GM12878 (cell line): ENCODE measurements around the gene OTOP3. TPM values are rescaled to one million over a fixed set of nuclear protein-coding genes. Genes with fewer than 3 reads are reported as not detected.

Experiments used
- CHD2 ChIP-seq: IDR thresholded peaks from 2 replicates; pipeline ENCODE4 v1.6.1; 2011; ENCODE audit warnings: low read depth, low read length, improper control_type of control experiment, borderline replicate concordance
- IRF4 ChIP-seq: IDR thresholded peaks from 2 replicates; pipeline ENCODE4 v1.6.1; 2011; ENCODE audit warnings: low read depth, low read length
- MXI1 ChIP-seq: fragments of 150-350 bp; IDR thresholded peaks from 2 replicates; pipeline ENCODE4 v1.6.1; 2011; ENCODE audit warnings: low read depth, mild to moderate bottlenecking, inconsistent platforms, low read length, improper control_type of control experiment
- MYC ChIP-seq: IDR thresholded peaks from 2 replicates; pipeline ENCODE4 v1.6.1; 2011; ENCODE audit warnings: mild to moderate bottlenecking, low read length, moderate library complexity, inconsistent platforms; ENCODE audit not compliant: insufficient read depth, insufficient replicate concordance, insufficient read length, severe bottlenecking
- SMC3 ChIP-seq: IDR thresholded peaks from 2 replicates; pipeline ENCODE4 v1.6.1; 2011; ENCODE audit warnings: low read length, improper control_type of control experiment, borderline replicate concordance
- polyA plus RNA-seq, 11 experiments: library from polyadenylated mRNA; depleted of rRNA in 4 of 11; unstranded in 6 of 11; stranded (reverse) in 5 of 11; fragments of >200 nt; fragmentation: Nextera tagmentation in 4 of 11; fragmentation: Illumina TruSeq in 1 of 11; extraction: Ambion mirVana in 4 of 11; extraction: Trizol in 1 of 11; gene quantifications; 1 replicate in 1 of 11; 2 replicates in 10 of 11; pipeline versions ENCODE4 v1.2.1 to v1.2.3, GENCODE V29; 2011 to 2016; ENCODE audit warnings: inconsistent platforms in 2 of 11, missing spikeins in 2 of 11, low read depth in 1 of 11
- total RNA-seq, 4 experiments: library from RNA; depleted of rRNA in 3 of 4; stranded (reverse); fragments of >200 nt in 3 of 4; fragmentation: Illumina TruSeq in 1 of 4; extraction: Trizol in 1 of 4; gene quantifications; 2 replicates each; pipeline versions ENCODE4 v1.2.1 to v1.2.3, GENCODE V29; 2013 to 2021
- TF ChIP-seq, protein P1 (sequence below): fragments of 450-650 bp; IDR thresholded peaks from 2 replicates; pipeline ENCODE4 v1.6.1; 2016; ENCODE audit warnings: mild to moderate bottlenecking, moderate library complexity, borderline replicate concordance
- TF ChIP-seq, protein P2 (sequence below): IDR thresholded peaks from 2 replicates; pipeline ENCODE4 v1.6.1; 2012; ENCODE audit warnings: low read depth, low read length, improper control_type of control experiment
- TF ChIP-seq, protein P3 (sequence below), 3 experiments: IDR thresholded peaks in 2 of 3; conservative IDR thresholded peaks in 1 of 3; 2 replicates each; pipeline ENCODE4 v1.5.1; 2011; ENCODE audit warnings: low read depth in 3 of 3, low read length in 3 of 3, mild to moderate bottlenecking in 3 of 3, control low read depth in 2 of 3, moderate library complexity in 2 of 3, inconsistent platforms in 1 of 3, mixed read lengths in 1 of 3; ENCODE audit not compliant: control insufficient read depth in 2 of 3, insufficient read depth in 1 of 3; ENCODE audit errors: extremely low read depth in 1 of 3
- TF ChIP-seq, protein P4 (sequence below): IDR thresholded peaks from 2 replicates; pipeline ENCODE4 v1.6.1; 2011; ENCODE audit warnings: borderline replicate concordance, low read depth, mild to moderate bottlenecking, moderate library complexity, low read length; ENCODE audit not compliant: insufficient read depth, poor library complexity, severe bottlenecking

The OTOP3 gene
- total and polyA plus RNA-seq, 10 of the 15 experiments (the other 5 are each of a cell fraction or from before 2014, with no cell fraction given) = 0.03 to 0.06 TPM; not detected in 8

DNA sequence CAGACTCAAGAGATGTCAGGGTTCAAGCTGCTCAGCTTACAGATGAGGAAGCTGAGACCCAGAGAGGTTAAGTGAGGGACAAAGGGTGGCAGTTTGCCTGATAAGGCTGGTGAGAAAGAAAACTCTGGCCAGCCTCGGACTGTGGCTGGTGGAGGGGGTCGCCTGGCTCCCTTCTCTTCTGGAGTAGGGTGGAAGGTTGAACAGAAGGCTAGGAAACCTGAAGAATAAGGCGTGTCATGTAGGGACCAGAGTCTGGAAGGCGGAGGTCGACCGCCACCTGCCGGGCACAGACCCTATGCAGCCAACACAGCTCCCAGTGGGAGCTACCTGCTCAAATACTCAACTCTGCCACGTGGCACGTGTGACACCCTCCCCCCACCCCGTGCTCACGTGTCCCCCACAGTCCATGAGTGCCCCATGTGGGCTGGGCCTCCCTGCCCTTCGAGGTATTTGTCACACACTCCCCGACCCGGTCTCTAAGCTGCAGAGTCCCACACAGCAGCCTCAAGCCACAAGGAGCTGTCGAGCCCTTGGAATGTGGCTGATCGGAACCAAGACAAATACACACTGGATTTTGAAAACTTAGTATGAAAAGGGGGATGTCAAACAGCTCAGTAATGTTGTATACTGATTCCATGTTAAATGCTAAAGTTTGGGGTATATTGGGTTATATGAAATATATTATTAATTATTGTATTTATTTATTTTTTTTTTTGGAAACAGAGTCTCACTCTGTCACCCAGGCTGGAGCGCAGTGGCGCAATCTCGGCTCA, 25.1 kb downstream of the OTOP3 start (continued):
- TF ChIP-seq, protein P1, sequence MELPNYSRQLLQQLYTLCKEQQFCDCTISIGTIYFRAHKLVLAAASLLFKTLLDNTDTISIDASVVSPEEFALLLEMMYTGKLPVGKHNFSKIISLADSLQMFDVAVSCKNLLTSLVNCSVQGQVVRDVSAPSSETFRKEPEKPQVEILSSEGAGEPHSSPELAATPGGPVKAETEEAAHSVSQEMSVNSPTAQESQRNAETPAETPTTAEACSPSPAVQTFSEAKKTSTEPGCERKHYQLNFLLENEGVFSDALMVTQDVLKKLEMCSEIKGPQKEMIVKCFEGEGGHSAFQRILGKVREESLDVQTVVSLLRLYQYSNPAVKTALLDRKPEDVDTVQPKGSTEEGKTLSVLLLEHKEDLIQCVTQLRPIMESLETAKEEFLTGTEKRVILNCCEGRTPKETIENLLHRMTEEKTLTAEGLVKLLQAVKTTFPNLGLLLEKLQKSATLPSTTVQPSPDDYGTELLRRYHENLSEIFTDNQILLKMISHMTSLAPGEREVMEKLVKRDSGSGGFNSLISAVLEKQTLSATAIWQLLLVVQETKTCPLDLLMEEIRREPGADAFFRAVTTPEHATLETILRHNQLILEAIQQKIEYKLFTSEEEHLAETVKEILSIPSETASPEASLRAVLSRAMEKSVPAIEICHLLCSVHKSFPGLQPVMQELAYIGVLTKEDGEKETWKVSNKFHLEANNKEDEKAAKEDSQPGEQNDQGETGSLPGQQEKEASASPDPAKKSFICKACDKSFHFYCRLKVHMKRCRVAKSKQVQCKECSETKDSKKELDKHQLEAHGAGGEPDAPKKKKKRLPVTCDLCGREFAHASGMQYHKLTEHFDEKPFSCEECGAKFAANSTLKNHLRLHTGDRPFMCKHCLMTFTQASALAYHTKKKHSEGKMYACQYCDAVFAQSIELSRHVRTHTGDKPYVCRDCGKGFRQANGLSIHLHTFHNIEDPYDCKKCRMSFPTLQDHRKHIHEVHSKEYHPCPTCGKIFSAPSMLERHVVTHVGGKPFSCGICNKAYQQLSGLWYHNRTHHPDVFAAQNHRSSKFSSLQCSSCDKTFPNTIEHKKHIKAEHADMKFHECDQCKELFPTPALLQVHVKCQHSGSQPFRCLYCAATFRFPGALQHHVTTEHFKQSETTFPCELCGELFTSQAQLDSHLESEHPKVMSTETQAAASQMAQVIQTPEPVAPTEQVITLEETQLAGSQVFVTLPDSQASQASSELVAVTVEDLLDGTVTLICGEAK = no peak
- TF ChIP-seq IRF4 (0 out of 2 replicates have a peak, but pooled peaks have one; percentile 50), MXI1 (peak; percentile 68), CHD2 (0 out of 2 replicates have a peak, but pooled peaks have one; percentile 37), SMC3 (peak; percentile 66), MYC (peak; percentile 72)
- TF ChIP-seq, protein P2, sequence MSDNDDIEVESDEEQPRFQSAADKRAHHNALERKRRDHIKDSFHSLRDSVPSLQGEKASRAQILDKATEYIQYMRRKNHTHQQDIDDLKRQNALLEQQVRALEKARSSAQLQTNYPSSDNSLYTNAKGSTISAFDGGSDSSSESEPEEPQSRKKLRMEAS = peak; percentile 84
- TF ChIP-seq, protein P3, sequence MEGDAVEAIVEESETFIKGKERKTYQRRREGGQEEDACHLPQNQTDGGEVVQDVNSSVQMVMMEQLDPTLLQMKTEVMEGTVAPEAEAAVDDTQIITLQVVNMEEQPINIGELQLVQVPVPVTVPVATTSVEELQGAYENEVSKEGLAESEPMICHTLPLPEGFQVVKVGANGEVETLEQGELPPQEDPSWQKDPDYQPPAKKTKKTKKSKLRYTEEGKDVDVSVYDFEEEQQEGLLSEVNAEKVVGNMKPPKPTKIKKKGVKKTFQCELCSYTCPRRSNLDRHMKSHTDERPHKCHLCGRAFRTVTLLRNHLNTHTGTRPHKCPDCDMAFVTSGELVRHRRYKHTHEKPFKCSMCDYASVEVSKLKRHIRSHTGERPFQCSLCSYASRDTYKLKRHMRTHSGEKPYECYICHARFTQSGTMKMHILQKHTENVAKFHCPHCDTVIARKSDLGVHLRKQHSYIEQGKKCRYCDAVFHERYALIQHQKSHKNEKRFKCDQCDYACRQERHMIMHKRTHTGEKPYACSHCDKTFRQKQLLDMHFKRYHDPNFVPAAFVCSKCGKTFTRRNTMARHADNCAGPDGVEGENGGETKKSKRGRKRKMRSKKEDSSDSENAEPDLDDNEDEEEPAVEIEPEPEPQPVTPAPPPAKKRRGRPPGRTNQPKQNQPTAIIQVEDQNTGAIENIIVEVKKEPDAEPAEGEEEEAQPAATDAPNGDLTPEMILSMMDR (IDR thresholded peaks at IDR 0.05 in 2 of 3, conservative IDR thresholded peaks at IDR 0.05 in 1 of 3; ENCODE audit: control insufficient read depth in 2 of 3, extremely low read depth in 1 of 3, insufficient read depth in 1 of 3, low read depth in 3 of 3, low read length in 3 of 3) = peak; percentile 63 to 90 (median 87); a peak in 5 of 6 replicates
- TF ChIP-seq, protein P4, sequence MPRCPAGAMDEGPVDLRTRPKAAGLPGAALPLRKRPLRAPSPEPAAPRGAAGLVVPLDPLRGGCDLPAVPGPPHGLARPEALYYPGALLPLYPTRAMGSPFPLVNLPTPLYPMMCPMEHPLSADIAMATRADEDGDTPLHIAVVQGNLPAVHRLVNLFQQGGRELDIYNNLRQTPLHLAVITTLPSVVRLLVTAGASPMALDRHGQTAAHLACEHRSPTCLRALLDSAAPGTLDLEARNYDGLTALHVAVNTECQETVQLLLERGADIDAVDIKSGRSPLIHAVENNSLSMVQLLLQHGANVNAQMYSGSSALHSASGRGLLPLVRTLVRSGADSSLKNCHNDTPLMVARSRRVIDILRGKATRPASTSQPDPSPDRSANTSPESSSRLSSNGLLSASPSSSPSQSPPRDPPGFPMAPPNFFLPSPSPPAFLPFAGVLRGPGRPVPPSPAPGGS = no peak
